Measurements from ENCODE around the gene MBTPS1. TPM values are rescaled to one million over a fixed set of nuclear protein-coding genes. Genes with fewer than 3 reads are reported as not detected.

The MBTPS1 gene
- total RNA-seq, 1 donor from 2014 or later: 122 TPM

DNA sequence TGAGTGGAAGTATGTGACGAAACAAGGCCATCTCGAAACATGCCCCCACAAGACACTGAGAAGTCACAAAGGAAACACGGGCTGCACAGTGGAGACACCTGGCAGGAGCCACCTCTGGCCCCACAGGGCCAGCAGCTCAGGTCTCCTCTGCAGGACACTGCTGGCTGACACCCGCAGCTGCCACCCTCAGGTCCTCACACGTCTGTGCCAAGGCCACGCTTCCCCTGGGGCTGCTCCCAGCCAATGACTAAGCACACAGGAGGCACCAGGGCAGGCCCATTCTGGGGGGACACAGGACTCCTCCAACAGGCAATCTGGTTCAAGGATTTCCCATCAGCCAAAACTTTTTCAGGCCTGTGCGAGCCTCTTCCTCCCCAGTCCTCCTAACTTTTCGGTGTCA is 36.4 kb downstream of the MBTPS1 start:
- DNase-seq (ENCODE audit: extremely low read depth, low read depth, low spot score): no peak

DNA sequence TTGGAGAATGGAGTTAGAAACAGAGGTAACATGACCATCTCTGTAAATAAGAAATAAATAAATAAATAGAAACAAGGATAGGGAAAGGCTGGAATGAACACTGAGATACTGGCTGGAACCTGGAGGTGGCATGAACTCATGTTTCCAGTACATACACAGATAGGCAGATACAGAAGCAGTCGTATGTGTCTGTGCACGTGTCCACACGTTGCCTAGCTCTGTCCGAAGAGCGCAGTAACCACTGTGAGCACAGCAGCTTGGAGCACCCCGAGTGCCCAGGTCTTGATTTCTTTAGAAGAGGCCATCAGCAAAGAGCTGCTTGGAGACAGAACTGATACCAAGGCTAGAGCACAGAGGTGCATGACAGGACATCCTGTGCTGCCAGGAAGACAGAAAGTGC is 37.1 kb downstream of the MBTPS1 start:
- DNase-seq (ENCODE audit: extremely low read depth, low read depth, low spot score): no peak

DNA sequence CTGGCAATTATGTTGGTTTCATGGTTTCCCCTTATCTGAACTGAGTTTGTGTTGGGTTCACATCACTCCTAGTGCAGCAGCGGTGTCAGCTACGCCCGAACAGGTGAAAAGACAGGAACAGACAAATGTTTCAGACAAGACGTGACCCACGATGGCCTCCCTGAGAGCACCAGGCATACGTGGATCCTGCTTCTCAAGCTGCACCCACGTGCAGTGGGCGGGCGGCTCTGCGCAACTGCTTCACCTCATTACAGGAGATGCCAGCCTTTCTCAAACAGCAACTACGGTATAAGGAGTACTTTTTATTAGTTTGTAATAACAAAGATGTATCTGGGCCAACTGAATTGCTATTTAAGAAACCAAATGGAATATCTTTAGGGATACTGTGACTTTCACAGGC is 41.4 kb downstream of the MBTPS1 start:
- no peak for DNase-seq (ENCODE audit: extremely low read depth, low read depth, low spot score)

DNA sequence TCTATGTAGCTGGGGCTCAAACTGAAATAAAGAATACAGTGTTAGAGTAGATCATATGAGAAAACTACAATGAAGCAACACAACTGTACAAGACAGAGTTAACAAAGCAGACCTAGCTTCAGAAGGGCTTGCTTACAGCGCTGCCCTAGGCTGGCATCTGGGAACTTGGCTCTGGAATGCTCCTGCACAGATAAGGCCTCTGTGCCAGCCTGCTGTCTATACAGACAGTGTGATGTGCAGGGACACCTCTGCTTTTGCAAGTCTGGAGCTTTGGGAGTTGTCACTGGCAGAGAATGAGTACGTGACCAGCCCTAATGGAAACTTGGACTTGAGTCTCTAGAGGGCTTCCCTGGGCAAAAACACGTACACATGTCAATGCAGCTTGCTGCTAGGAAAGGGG is 42.0 kb downstream of the MBTPS1 start:
- DNase-seq (ENCODE audit: extremely low read depth, low read depth, low spot score): no peak

DNA sequence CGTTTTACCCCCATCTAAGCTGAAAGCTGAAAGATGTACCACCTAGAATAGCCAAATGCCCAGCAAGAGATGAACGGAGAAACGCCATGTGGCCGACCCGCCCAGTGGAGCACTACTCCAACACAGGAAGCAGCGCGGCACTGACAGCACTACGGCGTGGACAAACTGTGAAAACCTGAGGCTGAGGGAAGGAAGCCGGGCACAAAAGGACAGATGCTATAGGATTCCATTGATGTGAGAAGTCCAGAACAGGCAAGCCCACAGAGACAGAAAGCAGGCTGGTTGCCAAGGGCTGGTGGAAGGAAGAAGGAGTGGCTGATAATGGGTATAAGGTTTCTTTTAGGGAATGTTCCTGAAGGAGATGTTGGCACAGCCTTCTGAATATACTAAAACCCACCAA is 44.7 kb downstream of the MBTPS1 start:
- peak; percentile 42 for DNase-seq (ENCODE audit: extremely low read depth, low read depth, low spot score)

DNA sequence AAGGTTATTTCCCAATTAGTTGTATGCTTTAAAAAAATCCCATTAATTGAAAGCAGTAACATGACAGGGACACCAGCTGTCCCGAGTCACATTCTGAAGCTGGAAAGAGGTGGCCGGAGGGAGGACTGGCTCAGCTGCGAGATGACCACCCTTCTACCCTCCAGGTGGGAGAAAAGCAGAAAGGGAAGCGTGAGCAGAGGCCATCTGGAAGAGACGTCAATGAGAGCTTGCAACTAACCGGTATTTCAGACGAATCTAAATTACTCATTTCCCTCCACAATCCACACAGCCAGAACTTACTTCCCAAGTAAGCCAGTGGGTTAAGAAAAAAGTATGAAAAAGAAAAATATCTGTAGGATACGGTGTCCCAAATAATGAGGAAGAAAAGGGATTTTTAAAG is 45.6 kb downstream of the MBTPS1 start:
- DNase-seq (ENCODE audit: extremely low read depth, low read depth, low spot score): peak; percentile 29

DNA sequence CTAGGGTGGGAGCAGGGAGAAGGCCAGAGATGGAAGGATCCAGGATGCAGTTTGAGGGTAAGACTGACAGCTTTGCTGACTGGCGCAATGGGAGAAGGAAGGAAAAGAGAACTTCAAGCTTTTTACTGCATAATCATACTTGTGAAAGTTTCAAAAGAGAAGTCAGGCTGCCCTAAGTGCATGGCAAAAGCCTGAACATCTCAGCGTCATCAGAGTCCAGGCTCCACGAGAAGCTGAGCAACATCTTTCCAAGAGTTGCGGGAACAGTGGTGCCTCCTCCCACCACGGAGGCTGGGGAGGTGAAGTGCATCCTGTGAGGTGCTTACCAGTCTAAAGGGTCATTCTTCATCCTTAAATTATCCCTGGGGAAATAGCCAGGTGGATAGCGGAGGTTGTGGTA is 47.2 kb downstream of the MBTPS1 start:
- DNase-seq (ENCODE audit: extremely low read depth, low read depth, low spot score): no peak

DNA sequence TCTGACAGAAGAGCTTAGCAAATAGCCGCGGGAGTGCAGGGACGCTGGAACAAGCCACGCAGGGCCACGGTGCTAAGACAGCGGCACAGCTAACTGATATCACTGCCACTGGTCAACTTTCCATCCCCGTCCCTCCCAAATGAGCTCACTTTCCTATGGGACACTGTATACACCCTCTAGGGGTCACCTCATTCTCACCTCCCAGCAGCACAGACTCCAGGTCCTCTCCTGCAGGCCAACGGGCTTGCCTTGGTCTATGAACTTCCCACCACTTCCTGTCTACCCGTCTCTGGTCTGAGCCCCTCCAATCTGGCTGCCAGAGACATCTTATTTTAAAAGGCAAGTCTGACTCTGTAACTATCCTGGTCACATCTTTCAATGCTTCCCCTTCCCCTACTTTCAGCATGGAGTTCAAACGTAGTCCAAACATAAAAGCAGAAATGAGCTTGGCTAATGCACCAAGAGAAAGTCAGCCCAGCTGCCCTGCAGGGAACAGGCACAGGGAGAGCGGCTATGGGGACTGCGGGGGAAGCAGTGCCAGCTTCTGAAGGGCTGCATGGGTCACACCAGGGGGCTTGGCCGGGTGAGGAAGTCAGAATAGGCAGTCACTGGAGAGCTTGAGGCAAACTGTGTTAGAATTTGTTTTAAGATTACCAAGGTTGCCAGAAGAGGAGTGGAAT is 47.8 kb downstream of the MBTPS1 start:
- no peak for DNase-seq (ENCODE audit: extremely low read depth, low read depth, low spot score)

DNA sequence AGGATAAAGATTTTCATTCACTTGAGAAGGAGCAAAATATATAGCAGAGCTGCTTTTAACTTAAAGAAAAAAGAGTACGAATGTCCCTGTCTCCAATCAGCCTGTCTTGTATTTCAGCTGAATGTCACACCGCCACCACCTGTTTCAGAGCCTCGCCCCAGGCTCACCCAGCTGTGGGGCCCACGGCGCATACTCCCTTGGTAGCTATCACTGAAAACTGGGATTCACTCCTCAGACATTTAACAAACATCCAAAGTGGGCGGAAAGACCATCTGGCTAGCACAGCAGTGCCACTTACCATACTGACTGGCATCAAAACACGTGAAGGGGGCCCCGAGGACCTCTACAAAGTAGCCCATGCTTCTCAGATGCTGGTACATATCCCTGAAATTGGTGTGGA is 48.7 kb downstream of the MBTPS1 start:
- DNase-seq (ENCODE audit: extremely low read depth, low read depth, low spot score): no peak

DNA sequence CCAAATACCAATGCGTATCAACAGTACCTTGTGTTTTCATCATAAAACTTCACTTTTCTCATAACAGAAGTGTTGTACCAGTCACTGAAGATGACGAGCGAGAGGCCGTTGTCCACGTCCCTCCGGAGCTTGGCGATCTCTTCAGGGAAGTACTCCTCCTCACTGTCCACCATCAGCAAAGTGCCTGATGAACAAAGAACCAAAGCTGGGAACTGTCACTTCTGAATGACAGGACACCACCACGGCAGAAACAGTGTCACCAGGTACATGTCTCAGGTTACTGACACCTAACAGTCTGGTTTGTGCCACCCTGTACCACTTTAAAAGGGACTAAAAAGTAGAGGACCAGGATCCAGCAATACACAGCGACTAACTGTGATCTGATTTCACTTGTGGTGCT is 49.1 kb downstream of the MBTPS1 start:
- DNase-seq (ENCODE audit: extremely low read depth, low read depth, low spot score): no peak

DNA sequence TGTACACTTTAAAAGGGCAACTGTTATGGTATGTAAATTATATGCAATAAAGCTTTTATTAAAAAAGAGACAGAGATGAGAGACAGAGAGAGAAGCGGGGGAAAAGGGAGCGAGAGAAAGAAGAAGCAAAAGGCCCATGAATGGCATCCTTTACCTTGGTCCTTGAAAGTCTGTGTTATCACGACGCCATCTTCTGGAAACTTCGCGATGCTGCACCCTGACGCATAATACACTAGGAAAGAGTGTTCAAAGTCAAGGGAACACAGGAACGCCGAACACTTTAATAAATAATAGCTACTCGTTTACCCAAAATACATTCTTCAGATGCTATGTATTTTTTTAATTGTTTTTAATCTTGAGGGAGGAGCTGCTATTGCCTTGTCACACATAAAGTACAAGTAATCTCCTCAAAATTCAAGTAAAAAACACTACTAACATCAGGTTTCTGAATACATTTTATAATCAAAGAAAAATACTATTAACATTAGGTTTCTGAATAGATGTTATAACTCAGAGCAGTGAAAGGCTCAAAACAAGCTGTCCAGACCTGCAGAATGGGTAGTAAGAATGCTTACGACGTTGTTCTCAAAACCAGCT is 51.1 kb downstream of the MBTPS1 start:
- DNase-seq (ENCODE audit: extremely low read depth, low read depth, low spot score): no peak

DNA sequence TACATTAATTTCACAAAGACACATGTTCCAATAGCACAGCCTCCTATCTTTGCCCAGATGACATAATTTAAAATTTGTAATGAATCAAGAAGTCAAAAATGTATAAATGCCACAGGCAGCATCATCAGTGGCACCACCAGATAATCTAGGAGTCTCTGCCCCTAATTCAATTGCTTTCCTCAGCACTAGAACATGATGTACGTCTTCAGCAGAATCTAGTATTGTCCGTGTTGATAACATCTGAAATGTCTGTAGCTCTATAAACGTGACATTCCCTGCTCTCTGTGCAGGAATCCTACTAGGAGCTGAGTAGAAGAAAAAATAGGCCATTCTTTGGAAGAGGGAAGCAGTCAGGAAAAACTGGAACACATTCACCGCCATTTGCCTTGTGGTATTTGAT is 52.8 kb downstream of the MBTPS1 start:
- no peak for DNase-seq (ENCODE audit: extremely low read depth, low read depth, low spot score)

DNA sequence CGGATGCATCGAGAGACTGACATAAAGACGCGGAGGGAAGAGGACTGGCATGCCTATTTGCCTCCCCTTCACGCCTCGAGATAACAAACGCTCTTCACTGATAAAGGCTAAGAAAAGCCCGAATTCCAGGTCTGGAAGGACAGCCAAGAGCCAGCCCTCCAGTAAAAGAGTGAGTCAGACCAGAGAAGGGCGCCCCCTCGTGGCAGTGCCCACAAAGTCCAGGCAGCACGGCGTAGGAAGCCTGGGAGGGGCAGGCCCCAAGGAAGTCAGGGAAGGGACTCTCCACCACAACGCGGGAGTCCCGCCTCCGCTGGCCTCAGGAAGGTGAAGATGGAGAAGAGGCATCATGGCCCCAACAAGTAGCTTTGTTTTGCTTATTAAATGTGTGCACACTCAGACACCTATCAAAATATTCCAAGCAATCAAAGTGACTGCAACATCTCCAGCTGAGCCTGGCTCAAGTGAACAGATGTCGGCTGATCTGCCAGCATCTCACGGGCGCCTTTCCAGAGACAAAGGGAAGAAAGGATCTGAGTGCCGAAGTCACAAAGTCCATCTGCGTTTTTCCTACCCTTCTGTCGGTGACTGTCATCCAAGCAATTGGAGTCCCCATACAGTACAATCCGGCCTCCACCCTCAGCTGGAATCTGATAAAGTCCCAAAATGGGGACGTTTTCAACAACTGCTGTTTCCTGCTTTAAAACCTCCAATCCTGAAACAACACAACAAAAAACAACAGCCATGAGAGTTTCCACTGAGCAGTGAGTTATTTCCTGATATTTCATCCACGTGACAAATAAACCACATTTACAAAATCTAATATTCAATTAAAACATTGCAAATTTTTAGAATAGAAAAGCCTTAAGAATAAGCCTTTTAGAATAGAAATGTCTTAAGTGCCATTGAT is 53.8 kb downstream of the MBTPS1 start:
- DNase-seq (ENCODE audit: extremely low read depth, low read depth, low spot score): no peak

DNA sequence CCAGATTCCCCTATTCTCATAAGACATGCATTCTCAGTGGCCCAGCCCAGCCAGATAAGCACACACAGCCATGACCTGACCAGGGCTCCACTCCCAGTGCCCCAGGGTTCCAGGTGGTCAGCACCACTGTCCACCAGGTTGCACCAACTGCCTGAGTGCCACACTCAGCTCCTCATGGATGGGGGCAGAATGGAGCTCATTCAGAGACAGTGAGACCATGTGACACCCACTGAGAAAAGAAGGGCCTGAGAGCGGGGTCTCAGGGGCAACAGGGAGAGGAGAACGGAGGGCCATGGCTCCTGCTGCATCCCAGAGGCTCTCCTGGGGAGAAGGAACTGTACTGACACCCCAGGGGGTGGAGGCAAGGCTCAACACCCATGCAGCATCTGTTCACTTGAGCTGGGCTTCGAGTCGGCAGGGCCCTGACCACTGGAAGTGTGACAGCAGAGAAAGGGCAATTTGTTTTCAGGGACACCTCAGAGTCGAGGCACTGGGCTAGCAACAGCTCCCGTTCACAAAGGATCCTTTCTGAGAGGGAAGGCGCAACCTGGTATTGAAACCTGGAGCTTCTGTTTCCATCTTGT is 55.4 kb downstream of the MBTPS1 start:
- no peak for DNase-seq (ENCODE audit: extremely low read depth, low read depth, low spot score)

DNA sequence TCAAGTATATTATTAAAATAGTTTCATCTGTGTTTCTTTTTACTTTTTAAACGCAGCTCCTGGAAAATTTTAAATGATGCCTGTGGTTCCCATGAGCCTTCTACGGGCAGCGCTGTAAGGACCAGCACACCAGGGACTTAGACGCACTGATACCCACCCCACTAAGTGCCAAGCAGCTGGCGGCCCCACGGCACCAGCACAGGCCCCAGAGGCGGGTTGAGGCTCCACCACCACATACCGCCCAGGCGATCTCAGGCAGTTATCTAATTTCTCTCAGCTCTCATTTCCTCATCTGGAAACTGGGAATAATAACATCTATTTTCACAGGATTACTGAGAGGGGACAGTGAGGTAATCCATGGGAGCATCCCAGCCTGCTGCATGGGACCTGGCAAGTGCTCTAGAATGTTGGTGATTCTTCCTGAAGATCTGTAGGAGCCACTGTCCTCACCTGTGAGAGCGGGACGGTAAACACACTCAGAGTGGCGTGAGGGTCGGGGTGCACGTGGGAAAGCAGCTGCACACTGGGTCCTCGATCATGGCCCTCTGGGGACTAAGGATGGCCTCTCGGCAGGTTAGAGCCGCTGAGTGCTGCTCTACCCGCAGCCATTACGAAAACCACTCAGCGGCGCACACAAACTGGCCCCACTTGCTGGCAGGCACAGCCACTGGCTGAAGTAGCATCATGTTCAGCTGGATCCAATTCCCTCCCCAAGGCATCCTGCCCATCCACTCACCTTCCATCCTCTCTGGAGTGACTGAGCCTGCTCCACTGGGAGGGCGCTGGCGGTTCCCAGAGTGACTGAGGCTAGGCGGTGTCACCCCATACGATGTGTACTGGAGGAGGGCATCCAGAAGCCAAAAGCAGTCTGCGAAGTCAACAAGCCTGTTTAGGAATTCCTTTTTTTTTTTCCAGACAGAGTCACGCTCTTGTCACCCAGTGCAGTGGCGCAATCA is 56.5 kb downstream of the MBTPS1 start:
- DNase-seq (ENCODE audit: extremely low read depth, low read depth, low spot score): no peak

DNA sequence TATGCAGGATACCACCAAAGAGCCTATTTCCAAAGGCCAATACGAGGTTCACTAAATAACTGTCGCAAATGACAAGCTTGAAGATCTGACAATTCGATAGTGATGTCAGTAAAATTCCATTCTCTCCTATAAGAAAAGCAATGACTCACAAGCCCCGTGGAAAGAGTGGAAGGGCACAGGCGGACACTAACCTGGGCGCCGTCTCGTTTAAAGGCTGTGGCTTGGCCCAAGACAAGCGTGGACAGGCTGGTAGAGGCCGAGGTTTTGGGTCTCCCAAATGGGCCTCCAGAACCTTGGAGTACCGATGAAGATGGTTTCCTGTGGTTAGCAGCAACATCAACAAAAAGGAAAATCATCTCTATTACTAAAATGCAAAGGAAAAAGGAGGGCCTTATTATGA is 57.6 kb downstream of the MBTPS1 start:
- no peak for DNase-seq (ENCODE audit: extremely low read depth, low read depth, low spot score)

DNA sequence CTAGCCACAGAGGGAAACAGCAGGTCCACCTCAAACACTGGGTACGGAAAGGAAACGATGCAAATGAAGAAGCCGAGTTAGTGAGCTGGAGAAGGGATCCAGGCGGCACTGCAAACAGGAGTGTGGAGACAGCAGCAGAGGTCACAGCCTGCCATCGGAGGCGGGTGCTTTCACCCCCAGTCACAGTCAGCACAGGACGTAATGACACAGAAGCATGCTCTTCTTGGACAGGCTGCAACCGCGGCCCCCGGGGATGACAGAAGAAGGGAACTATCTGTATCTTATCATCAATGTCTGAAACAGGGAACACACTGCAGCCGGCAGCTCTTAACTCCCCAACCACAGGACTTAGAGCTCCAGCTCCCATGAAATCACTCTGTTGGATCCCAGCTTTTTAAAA is 58.1 kb downstream of the MBTPS1 start:
- DNase-seq (ENCODE audit: extremely low read depth, low read depth, low spot score): no peak

DNA sequence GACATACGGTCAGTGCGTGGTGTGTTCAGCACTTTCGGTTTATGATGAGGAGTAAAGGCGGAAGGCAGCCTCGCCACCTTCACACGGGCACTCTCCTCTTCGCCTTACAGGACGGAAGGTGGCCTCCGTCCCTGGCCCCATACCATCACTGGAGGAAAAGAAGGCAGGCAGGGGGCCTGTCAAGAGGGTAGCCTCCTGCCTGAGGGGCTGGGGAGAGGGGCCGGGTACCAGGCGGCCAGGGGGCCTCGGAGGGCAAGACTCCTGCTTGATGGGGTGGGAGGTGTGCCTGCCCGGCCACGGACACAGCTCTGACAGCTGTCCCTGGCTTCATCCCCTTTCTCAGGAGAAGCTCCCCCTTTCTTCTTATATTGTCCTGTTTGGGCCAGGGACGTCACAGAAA is 58.5 kb downstream of the MBTPS1 start:
- DNase-seq (ENCODE audit: extremely low read depth, low read depth, low spot score): no peak

DNA sequence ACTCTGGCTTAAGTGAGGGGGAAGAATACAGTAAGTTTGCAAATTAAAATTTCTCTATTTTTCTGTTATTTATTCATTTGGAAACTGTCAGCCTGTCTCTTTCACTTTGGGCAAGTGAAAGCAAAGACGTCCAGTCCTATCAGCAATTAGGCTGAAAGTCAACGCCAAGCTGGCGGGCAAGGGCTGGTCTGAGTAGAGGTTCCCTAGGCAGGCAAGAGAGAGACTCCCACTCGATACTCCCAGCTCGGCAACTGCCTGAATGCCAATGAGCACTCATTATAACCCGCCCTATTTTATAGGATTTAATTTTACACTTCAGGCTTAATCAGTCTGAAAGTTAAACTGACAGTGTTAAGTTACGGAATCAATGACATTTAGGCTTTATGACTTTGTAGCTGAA is 59.8 kb downstream of the MBTPS1 start:
- no peak for DNase-seq (ENCODE audit: extremely low read depth, low read depth, low spot score)
